Endothelial cell of umbilical vein (primary cell): ENCODE measurements around the gene RBP5. TPM values are rescaled to one million over a fixed set of nuclear protein-coding genes. Genes with fewer than 3 reads are reported as not detected.

Experiments
- BruUV-seq: library from RNA; stranded (reverse); fragments of 400-500 nt; replicated peaks from 2 replicates; lab custom pipeline; 2021; lab: Mats Ljungman, UMichigan
- CTCF ChIA-PET: fragments of 300-600, 350-600 bp; sonication (Branson Sonifier 250); formaldehyde crosslinking; loops from one replicate; lab custom pipeline; 2021; ENCODE audit warnings: antibody characterized with exemption, inconsistent platforms; lab: Charles Lee
- POLR2A ChIA-PET: fragments of 300-600, 350-600 bp; sonication (Branson Sonifier 250); formaldehyde crosslinking; loops from one replicate; lab custom pipeline; 2021; ENCODE audit warnings: antibody characterized with exemption, inconsistent platforms; lab: Charles Lee
- DNase-seq: peaks from one replicate; pipeline ENCODE4 v3.0.0-alpha.2; 2011; ENCODE audit warnings: low read depth, low spot score
- FAIRE-seq: peaks from 2 replicates; lab custom pipeline; 2011; peaks lifted over from hg19 to GRCh38; lab: Jason Lieb, UNC
- H2AFZ ChIP-seq: 2 replicates; pipeline ENCODE4 v1.6.0; 2012; ENCODE audit warnings: low read depth, low read length, control low read depth, inconsistent platforms
- H3K27ac ChIP-seq: 2 replicates; pipeline ENCODE4 v1.5.1; 2011; ENCODE audit warnings: low read depth, mild to moderate bottlenecking, control low read depth, low read length, moderate library complexity; ENCODE audit not compliant: insufficient read depth
- H3K27me3 ChIP-seq, 2 experiments: 2 replicates each; pipeline versions ENCODE4 v1.6.0 to v1.6.1; 2011; ENCODE audit warnings: low read length in 2 of 2, mixed read lengths in 1 of 2; ENCODE audit not compliant: control insufficient read depth in 2 of 2, insufficient read depth in 2 of 2
- H3K36me3 ChIP-seq, 2 experiments: 2 replicates in 1 of 2; 3 replicates in 1 of 2; pipeline ENCODE4 v1.5.1; 2011; ENCODE audit warnings: low read length in 2 of 2, mild to moderate bottlenecking in 1 of 2, moderate library complexity in 1 of 2; ENCODE audit not compliant: control insufficient read depth in 2 of 2, insufficient read depth in 2 of 2; ENCODE audit errors: extremely low read depth in 1 of 2
- H3K4me1 ChIP-seq: 3 replicates; pipeline ENCODE4 v1.5.1; 2011; ENCODE audit warnings: mild to moderate bottlenecking, low read length; ENCODE audit not compliant: control insufficient read depth, insufficient read depth; ENCODE audit errors: extremely low read depth
- H3K4me2 ChIP-seq: 2 replicates; pipeline ENCODE4 v1.6.1; 2011; ENCODE audit warnings: low read length, control low read depth, mixed read lengths; ENCODE audit not compliant: insufficient read depth
- H3K4me3 ChIP-seq, 3 experiments: fragments of 200-600 bp in 1 of 3; sonication (generic), shearing (Covaris generic) in 1 of 3; replicated peaks in 1 of 3; 2 replicates each; pipeline ENCODE4 v1.5.1; 2011 to 2016; ENCODE audit warnings: control low read depth in 3 of 3, low read length in 3 of 3, mild to moderate bottlenecking in 2 of 3, inconsistent platforms in 1 of 3, low read depth in 1 of 3, moderate library complexity in 1 of 3; ENCODE audit not compliant: insufficient read depth in 1 of 3
- H3K79me2 ChIP-seq: 2 replicates; pipeline ENCODE4 v1.6.0; 2012; ENCODE audit warnings: low read length, inconsistent platforms; ENCODE audit not compliant: control insufficient read depth, insufficient read depth
- H3K9ac ChIP-seq: replicated peaks from 2 replicates; pipeline ENCODE3; 2011; ENCODE audit warnings: low read length, control low read depth; ENCODE audit not compliant: insufficient read depth; ENCODE audit errors: extremely low read depth
- H3K9me1 ChIP-seq: replicated peaks from 3 replicates; pipeline ENCODE4 v1.6.0; 2011; ENCODE audit warnings: mild to moderate bottlenecking, low read length; ENCODE audit not compliant: control insufficient read depth, insufficient read depth; ENCODE audit errors: extremely low read depth
- H3K9me3 ChIP-seq: replicated peaks from 2 replicates; pipeline ENCODE4 v1.5.1; 2012; ENCODE audit warnings: low read length, inconsistent platforms; ENCODE audit not compliant: control insufficient read depth, insufficient read depth
- H4K20me1 ChIP-seq: replicated peaks from 2 replicates; pipeline ENCODE3; 2011; ENCODE audit warnings: mild to moderate bottlenecking, low read length; ENCODE audit not compliant: control insufficient read depth, insufficient read depth; ENCODE audit errors: extremely low read depth
- CTCF ChIP-seq, 2 donors: IDR thresholded peaks; 1 replicate in 1 of 2; 2 replicates in 1 of 2; pipeline ENCODE4 v1.5.1; 2011; ENCODE audit warnings: low read length in 2 of 2, mild to moderate bottlenecking in 2 of 2, moderate library complexity in 2 of 2, control low read depth in 1 of 2, inconsistent platforms in 1 of 2, low read depth in 1 of 2; ENCODE audit not compliant: insufficient read depth in 1 of 2; ENCODE audit errors: extremely low read depth in 1 of 2
- MAX ChIP-seq: IDR thresholded peaks from 2 replicates; pipeline ENCODE4 v1.6.1; 2011; ENCODE audit not compliant: insufficient read depth, insufficient read length
- POLR2AphosphoS5 ChIP-seq: IDR thresholded peaks from 2 replicates; pipeline ENCODE4 v1.6.1; 2012; ENCODE audit warnings: low read depth, mild to moderate bottlenecking, control low read depth, low read length, moderate library complexity; ENCODE audit not compliant: insufficient read depth
- dilution Hi-C: fragments of 300-500 bp; cut with MboI; formaldehyde crosslinking; loops from one replicate; pipeline ENCODE4 v1.15.0; 2019; ENCODE audit warnings: low sequenced_read_pairs; ENCODE audit not compliant: extremely low pct_ligation_motif_present
- intact Hi-C: fragments of 100-400 bp; cut with micrococcal nuclease; formaldehyde crosslinking; loops from one replicate; pipeline ENCODE4 v1.10.0; 2022
- polyA plus RNA-seq, 4 experiments: library from polyadenylated mRNA; depleted of rRNA in 3 of 4; stranded (reverse) in 3 of 4; unstranded in 1 of 4; fragments of >200 nt; gene quantifications; 2 replicates each; pipeline versions ENCODE4 v1.2.1 to v1.2.3, GENCODE V29; 2011 to 2012; ENCODE audit warnings: missing spikeins in 1 of 4
- total RNA-seq: library from RNA; stranded (reverse); gene quantifications from 2 replicates; pipeline ENCODE4 v1.2.3, GENCODE V29; 2021

Gene RBP5
- total and polyA plus RNA-seq, 2 donors (not counting 3 experiments of a cell fraction or from before 2014, with no cell fraction given): 0.12 TPM; not detected in 1

- Histone ChIP-seq H3K9me1 (no peaks in the 10 kb centered on the region), H3K79me2 (no peaks in the 10 kb centered on the region), H3K9ac (peak within 1 kb of the TSS; percentile 82), H3K36me3 (no peaks in the 10 kb centered on the region), H3K4me1 (peaks cover 8% of the 10 kb centered on the region), H4K20me1 (no peaks in the 10 kb centered on the region), H3K9me3 (no peaks in the 10 kb centered on the region), H2AFZ (peak within 1 kb of the TSS; percentile 92), H3K27me3 (no peaks in the 10 kb centered on the region), H3K4me2 (peak within 1 kb of the TSS; percentile 80), H3K4me3 (peak within 1 kb of the TSS; percentile 23 to 64 (median 39)), H3K27ac (peak within 1 kb of the TSS; percentile 61)
- intact Hi-C loops (loop anchor here (1.0 to 5.0 kb wide), 6 partner anchors 16 to 237 kb away; partner anchors contain the start of genes C12orf57, C1R, EMG1 and LPCAT3), dilution Hi-C loops (no loop called here)
- no TSS peak for BruUV-seq
- TF ChIP-seq MAX (no peak), CTCF (IDR thresholded peaks at IDR 0.05; ENCODE audit: extremely low read depth in 1 of 2, insufficient read depth in 1 of 2, low read depth in 1 of 2, low read length in 2 of 2) (peak; percentile 97 to 98), POLR2AphosphoS5 (peak; percentile 20)
- FAIRE-seq: peak; percentile 99
- peak; percentile 74 for DNase-seq
- ChIA-PET POLR2A (interaction anchor here (0.7 to 0.9 kb wide), 2 partner anchors 164 to 165 kb away, joined by 3 read pairs; partner anchors contain the start of genes C12orf57 and RNU7-1), CTCF (interaction anchor here (0.6 to 6.5 kb wide), 17 partner anchors 10 to 239 kb away, joined by 3 to 73 read pairs (median 7); partner anchors contain the start of genes C12orf57, C1S, CLSTN3 and RNU7-1)
These were observed 19.7 kb downstream of the RBP5 start, which contains the start of gene C1RL for GRCh38 chr12:7108796-7109571. TSS of gene C1RL (minus strand) at chr12:7109214. CDS start at chr12:7109180, 34 bp downstream.
